Omental fat pad (tissue), 4 donors: ENCODE results near the gene RIMBP2. TPM values are rescaled to one million over a fixed set of nuclear protein-coding genes. Genes with fewer than 3 reads are reported as not detected.

ENCODE experiments used
- ATAC-seq: fragments of 150-250 bp; one replicate; pipeline ENCODE4 v1.9.1; 2016; ENCODE audit warnings: mild to moderate bottlenecking, moderate library complexity; ENCODE audit not compliant: low FRiP score
- DNase-seq: peaks from one replicate; pipeline ENCODE4 v3.0.0-alpha.2; 2019; ENCODE audit warnings: low spot score
- CTCF ChIP-seq, 3 donors: fragments of 450-650 bp; IDR thresholded peaks; one replicate each; pipeline ENCODE4 v1.5.1; 2016 to 2017; ENCODE audit warnings: antibody characterized with exemption in 3 of 3, mild to moderate bottlenecking in 3 of 3, moderate library complexity in 2 of 3
- total RNA-seq, 4 donors: library from RNA; depleted of rRNA; stranded (reverse); fragments of >200 nt; gene quantifications; one replicate each; pipeline ENCODE4 v1.1.0, GENCODE V29; 2016

Gene RIMBP2
- total RNA-seq, 4 donors from 2014 or later, result 0.36 to 3.2 (median 1.6) TPM; not detected in 1

- TF ChIP-seq CTCF (IDR thresholded peaks at IDR 0.05), result no peak
- ATAC-seq (no peak), DNase-seq (no peak)
These were observed 239.5 kb downstream of the RIMBP2 start for GRCh38 chr12:130476451-130477135.

GRCh38 chr12:130474599-130475269 lies 241.4 kb downstream of the RIMBP2 start:
- DNase-seq (no peak), ATAC-seq (no peak)
- no peak for TF ChIP-seq CTCF (IDR thresholded peaks at IDR 0.05)

GRCh38 chr12:130473266-130473665 lies 242.8 kb downstream of the RIMBP2 start:
- DNase-seq (no peak), ATAC-seq (no peak)
- TF ChIP-seq CTCF (IDR thresholded peaks at IDR 0.05), result no peak

GRCh38 chr12:130470969-130471368 lies 245.1 kb downstream of the RIMBP2 start:
- TF ChIP-seq CTCF (IDR thresholded peaks at IDR 0.05), result no peak
- ATAC-seq, result no peak
- DNase-seq, result no peak

GRCh38 chr12:130469552-130469951 lies 246.5 kb downstream of the RIMBP2 start:
- no peak for TF ChIP-seq CTCF (IDR thresholded peaks at IDR 0.05)
- ATAC-seq, result no peak
- DNase-seq, result no peak

GRCh38 chr12:130468700-130469245 lies 247.3 kb downstream of the RIMBP2 start:
- DNase-seq, result no peak
- no peak for TF ChIP-seq CTCF (IDR thresholded peaks at IDR 0.05)

More at GRCh38 chr12:130468700-130469245, 247.3 kb downstream of the RIMBP2 start:
- no peak for ATAC-seq
